ENCODE measurements around the gene SOD2.
"Not testable (repeated sequence)": the region's sequence is repeated elsewhere in the genome, so short reads cannot be mapped to it uniquely, and the experiment has no call there.

Gene SOD2

DNA sequence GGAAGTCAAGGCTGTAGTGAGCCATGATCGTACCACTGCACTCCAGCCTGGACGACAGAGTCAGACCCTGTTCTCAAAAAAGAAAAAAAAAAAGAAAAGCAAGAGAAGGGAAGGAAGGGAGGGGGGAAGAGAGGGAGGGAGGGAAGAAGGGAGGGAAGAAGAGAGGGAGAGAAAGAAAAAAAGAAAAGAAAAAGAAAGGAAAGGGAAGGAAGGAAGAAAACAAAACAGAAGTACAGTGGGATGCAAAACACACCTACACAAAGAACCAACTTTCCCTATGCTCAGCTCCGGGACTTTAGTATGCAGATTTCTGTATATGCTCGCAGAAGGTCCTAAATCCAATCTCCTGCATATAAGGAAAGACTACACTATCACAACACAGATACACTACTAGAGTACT is 31.7 kb upstream of the SOD2 start:
- DNase-seq (ENCODE audit: low spot score) = no peak
- peaks cover 24% of the 10 kb centered on the region for H3K4me1 Mint-ChIP-seq (ENCODE audit: low read depth)
- H3K27ac Mint-ChIP-seq = no peak overlapping the region
- H3K9me3 Mint-ChIP-seq = peaks cover 11% of the 10 kb centered on the region
- no peaks in the 10 kb centered on the region for H3K27me3 Mint-ChIP-seq (ENCODE audit: low read depth)
- peak overlapping the region; percentile 9 for H3K4me3 Mint-ChIP-seq
- peaks cover 43% of the 10 kb centered on the region for H3K36me3 Mint-ChIP-seq (ENCODE audit: low read depth)

- Mint-ChIP-seq H3K4me3 (no peak overlapping the region), H3K9me3 (peaks cover 11% of the 10 kb centered on the region), H3K27ac (peak overlapping the region; percentile 46), H3K27me3 (ENCODE audit: low read depth) (no peaks in the 10 kb centered on the region), H3K36me3 (ENCODE audit: low read depth) (peaks cover 29% of the 10 kb centered on the region), H3K4me1 (ENCODE audit: low read depth) (peaks cover 19% of the 10 kb centered on the region)
- no peak for DNase-seq (ENCODE audit: low spot score)
Measured at GRCh38 chr6:159723259-159723658, 30.2 kb upstream of the SOD2 start.

DNA sequence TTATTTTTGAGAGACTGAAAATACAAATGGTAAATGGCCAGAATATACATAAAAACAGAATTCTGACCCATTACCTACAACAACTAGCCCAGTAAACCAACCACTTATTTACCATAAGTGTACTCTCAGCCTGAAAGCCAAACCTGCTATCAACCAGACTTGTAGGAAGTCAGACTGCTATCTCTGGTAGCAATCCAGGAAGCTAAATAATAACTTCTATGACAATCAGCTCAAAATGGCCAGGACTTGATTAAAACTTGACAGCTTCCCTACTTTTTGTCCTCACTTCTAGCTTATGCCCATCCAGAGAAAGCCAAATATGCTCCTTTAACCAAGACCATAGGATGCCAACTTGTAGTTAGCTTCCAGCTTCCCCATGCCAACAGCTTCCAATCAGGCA is 29.6 kb upstream of the SOD2 start:
- peaks cover 19% of the 10 kb centered on the region for H3K4me1 Mint-ChIP-seq (ENCODE audit: low read depth)
- no peak for DNase-seq (ENCODE audit: low spot score)
- H3K27ac Mint-ChIP-seq = no peak overlapping the region
- H3K36me3 Mint-ChIP-seq (ENCODE audit: low read depth) = peaks cover 28% of the 10 kb centered on the region
- no peak overlapping the region for H3K4me3 Mint-ChIP-seq
- H3K27me3 Mint-ChIP-seq (ENCODE audit: low read depth) = no peaks in the 10 kb centered on the region
- H3K9me3 Mint-ChIP-seq = peaks cover 11% of the 10 kb centered on the region

DNA sequence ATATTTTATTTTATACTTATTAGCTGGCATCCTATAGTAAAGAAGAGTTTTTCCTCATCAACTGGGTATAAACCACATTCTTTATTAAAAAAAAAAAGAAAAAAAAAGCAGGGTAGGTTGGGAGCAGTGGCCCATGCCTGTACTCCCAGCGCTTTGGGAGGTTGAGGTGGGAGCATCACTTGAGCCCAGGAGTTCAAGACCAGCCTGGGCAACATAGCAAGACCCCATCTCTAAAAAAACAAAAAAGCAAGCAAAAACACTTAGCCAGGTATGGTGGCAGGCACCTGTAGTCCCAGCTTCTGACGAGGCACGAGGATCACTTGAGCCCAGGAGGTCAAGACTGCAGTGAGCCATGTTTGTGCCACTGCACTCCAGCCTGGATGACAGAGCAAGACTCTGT is 28.9 kb upstream of the SOD2 start:
- Mint-ChIP-seq H3K4me1 (ENCODE audit: low read depth) (peaks cover 19% of the 10 kb centered on the region), H3K36me3 (ENCODE audit: low read depth) (peaks cover 28% of the 10 kb centered on the region), H3K9me3 (peaks cover 11% of the 10 kb centered on the region)
- DNase-seq (ENCODE audit: low spot score); H3K27ac Mint-ChIP-seq; H3K4me3 Mint-ChIP-seq; H3K27me3 Mint-ChIP-seq (ENCODE audit: low read depth): not testable (repeated sequence)

- DNase-seq (ENCODE audit: low spot score) = no peak
- Mint-ChIP-seq H3K9me3 (peaks cover 11% of the 10 kb centered on the region), H3K27ac (no peak overlapping the region), H3K4me1 (ENCODE audit: low read depth) (peaks cover 11% of the 10 kb centered on the region), H3K27me3 (ENCODE audit: low read depth) (no peaks in the 10 kb centered on the region), H3K36me3 (ENCODE audit: low read depth) (peaks cover 23% of the 10 kb centered on the region), H3K4me3 (no peak overlapping the region)
Measured at GRCh38 chr6:159720708-159721107, 27.7 kb upstream of the SOD2 start.

- Mint-ChIP-seq H3K9me3 (peaks cover 11% of the 10 kb centered on the region), H3K27ac (no peak overlapping the region), H3K36me3 (ENCODE audit: low read depth) (peaks cover 23% of the 10 kb centered on the region), H3K4me3 (no peak overlapping the region), H3K4me1 (ENCODE audit: low read depth) (peaks cover 10% of the 10 kb centered on the region), H3K27me3 (ENCODE audit: low read depth) (no peaks in the 10 kb centered on the region)
- no peak for DNase-seq (ENCODE audit: low spot score)
Measured at GRCh38 chr6:159719287-159719686, 26.2 kb upstream of the SOD2 start.

DNA sequence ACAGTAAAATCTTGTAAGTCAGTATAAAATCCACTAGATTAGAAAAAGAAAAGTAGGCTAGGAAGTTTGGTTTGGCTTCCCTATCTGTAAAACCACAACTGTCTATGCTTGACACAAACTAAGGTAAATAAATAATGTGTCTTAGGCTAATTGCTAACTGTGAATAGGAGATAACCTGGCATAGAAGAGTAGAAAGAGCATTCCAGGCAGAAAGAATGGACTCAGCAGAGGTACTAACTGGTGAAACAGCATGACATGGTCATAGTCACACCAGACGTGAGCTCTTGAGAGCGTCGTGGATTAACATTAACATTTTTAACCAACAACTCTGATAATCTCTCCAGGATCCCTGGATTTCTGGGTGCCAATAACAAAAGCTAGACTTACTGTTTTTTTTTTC is 25.6 kb upstream of the SOD2 start:
- peaks cover 10% of the 10 kb centered on the region for H3K4me1 Mint-ChIP-seq (ENCODE audit: low read depth)
- DNase-seq (ENCODE audit: low spot score) = no peak
- peaks cover 17% of the 10 kb centered on the region for H3K36me3 Mint-ChIP-seq (ENCODE audit: low read depth)
- no peaks in the 10 kb centered on the region for H3K27me3 Mint-ChIP-seq (ENCODE audit: low read depth)
- H3K27ac Mint-ChIP-seq = no peak overlapping the region
- peaks cover 11% of the 10 kb centered on the region for H3K9me3 Mint-ChIP-seq
- H3K4me3 Mint-ChIP-seq = no peak overlapping the region

DNA sequence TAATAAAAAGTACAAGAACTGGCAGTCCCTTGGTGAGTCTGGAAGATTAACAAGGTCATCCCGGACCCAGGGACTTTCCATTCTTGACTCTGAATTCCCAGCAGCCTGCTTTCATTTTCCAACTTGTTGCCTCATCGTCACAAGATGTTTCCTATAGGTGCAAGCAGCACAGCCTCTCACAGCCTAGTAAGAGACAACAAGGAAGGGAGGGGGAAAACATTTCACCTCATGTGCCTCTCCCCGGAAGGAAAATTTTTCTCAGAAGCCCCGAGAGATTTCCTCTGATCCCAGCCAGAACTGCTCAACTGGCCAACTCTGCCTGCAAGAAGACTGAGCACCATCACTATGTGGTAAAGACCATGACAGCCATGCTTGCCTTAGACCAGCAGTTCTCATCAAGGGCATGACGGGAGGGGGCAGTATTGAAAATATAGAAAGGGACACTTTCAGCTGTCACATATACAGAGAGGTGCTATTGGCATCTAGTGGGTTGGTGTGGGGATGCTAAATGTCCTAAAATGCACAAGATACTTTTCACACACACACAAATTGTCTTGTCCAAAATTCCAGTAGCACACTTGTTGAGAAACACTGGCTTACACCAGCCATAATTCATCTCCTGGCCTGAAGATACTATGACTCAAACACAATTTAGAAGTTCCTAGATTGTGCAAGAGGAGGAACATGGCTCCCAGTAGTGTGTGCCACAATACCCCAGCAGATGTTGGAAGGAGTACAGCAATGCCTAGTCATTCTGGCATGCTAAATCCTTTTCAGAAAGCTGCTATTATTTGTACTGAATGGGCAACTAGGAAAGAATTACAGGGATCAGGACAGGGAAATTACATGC is 23.4 kb upstream of the SOD2 start:
- Mint-ChIP-seq H3K27ac (no peak overlapping the region), H3K4me3 (no peak overlapping the region), H3K27me3 (ENCODE audit: low read depth) (no peaks in the 10 kb centered on the region), H3K36me3 (ENCODE audit: low read depth) (peaks cover 1% of the 10 kb centered on the region), H3K4me1 (ENCODE audit: low read depth) (peaks cover 9% of the 10 kb centered on the region), H3K9me3 (no peaks in the 10 kb centered on the region)
- no peak for DNase-seq (ENCODE audit: low spot score)

DNA sequence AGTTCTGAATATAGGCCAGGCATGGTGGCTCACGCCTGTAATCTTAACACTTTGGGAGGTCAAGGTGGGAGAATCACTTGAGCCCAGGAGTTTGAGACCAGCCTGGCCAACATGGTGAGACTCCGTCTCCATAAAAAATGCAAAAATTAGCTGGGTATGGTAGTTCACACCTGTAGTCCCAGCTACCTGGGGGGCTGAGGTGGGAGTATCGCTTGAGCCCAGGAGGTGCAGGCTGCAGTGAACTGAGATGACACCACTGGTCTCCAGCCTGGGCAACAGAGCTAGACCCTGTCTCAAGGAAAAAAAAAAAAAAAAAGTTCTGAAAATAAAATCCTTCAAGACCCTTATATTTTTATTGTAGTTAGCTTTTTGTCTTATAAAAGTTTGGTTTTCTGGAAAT is 22.6 kb upstream of the SOD2 start:
- no peaks in the 10 kb centered on the region for H3K27me3 Mint-ChIP-seq (ENCODE audit: low read depth)
- H3K9me3 Mint-ChIP-seq = no peaks in the 10 kb centered on the region
- H3K27ac Mint-ChIP-seq = no peak overlapping the region
- DNase-seq (ENCODE audit: low spot score) = no peak
- peaks cover 9% of the 10 kb centered on the region for H3K4me1 Mint-ChIP-seq (ENCODE audit: low read depth)
- H3K4me3 Mint-ChIP-seq = no peak overlapping the region
- peaks cover 1% of the 10 kb centered on the region for H3K36me3 Mint-ChIP-seq (ENCODE audit: low read depth)

- no peaks in the 10 kb centered on the region for H3K9me3 Mint-ChIP-seq
- no peak overlapping the region for H3K4me3 Mint-ChIP-seq
- H3K27ac Mint-ChIP-seq = no peak overlapping the region
- H3K4me1 Mint-ChIP-seq (ENCODE audit: low read depth) = peaks cover 9% of the 10 kb centered on the region
- no peak for DNase-seq (ENCODE audit: low spot score)
- H3K36me3 Mint-ChIP-seq (ENCODE audit: low read depth) = peaks cover 1% of the 10 kb centered on the region
- no peaks in the 10 kb centered on the region for H3K27me3 Mint-ChIP-seq (ENCODE audit: low read depth)
Measured at GRCh38 chr6:159715166-159715565, 22.1 kb upstream of the SOD2 start.

- Mint-ChIP-seq H3K27me3 (ENCODE audit: low read depth) (peaks cover under 1% of the 10 kb centered on the region), H3K4me1 (ENCODE audit: low read depth) (peaks cover 9% of the 10 kb centered on the region), H3K4me3 (no peak overlapping the region), H3K36me3 (ENCODE audit: low read depth) (peaks cover 1% of the 10 kb centered on the region), H3K9me3 (peaks cover 5% of the 10 kb centered on the region), H3K27ac (no peak overlapping the region)
- no peak for DNase-seq (ENCODE audit: low spot score)
Measured at GRCh38 chr6:159714404-159714803, 21.4 kb upstream of the SOD2 start.

- Mint-ChIP-seq H3K27me3 (ENCODE audit: low read depth) (peaks cover 2% of the 10 kb centered on the region), H3K36me3 (ENCODE audit: low read depth) (peaks cover 1% of the 10 kb centered on the region), H3K9me3 (peaks cover 7% of the 10 kb centered on the region), H3K4me3 (no peak overlapping the region), H3K27ac (no peak overlapping the region), H3K4me1 (ENCODE audit: low read depth) (peaks cover 9% of the 10 kb centered on the region)
- no peak for DNase-seq (ENCODE audit: low spot score)
Measured at GRCh38 chr6:159713984-159714383, 20.9 kb upstream of the SOD2 start.

GRCh38 chr6:159712389-159712788 is 19.3 kb upstream of the SOD2 start:
- H3K27me3 Mint-ChIP-seq (ENCODE audit: low read depth); H3K27ac Mint-ChIP-seq; H3K36me3 Mint-ChIP-seq (ENCODE audit: low read depth); DNase-seq (ENCODE audit: low spot score); H3K4me3 Mint-ChIP-seq; H3K9me3 Mint-ChIP-seq; H3K4me1 Mint-ChIP-seq (ENCODE audit: low read depth): not testable (repeated sequence)

DNA sequence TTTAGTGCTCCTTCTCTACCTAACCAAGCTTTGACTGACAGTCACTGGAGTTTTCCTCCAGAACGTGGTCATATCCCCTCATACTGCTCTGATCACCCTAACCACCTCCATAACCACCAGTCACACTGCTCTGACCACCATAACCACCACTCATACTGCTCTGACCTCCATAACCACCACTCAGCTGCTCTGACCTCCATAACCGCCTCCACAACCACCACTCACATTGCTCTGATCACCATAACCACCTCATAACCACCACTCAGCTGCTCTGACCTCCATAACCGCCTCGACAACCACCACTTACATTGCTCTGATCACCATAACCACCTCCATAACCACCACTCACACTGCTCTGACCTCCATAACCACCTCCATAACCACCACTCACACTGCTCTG is 17.6 kb upstream of the SOD2 start:
- H3K4me1 Mint-ChIP-seq (ENCODE audit: low read depth); H3K36me3 Mint-ChIP-seq (ENCODE audit: low read depth); H3K4me3 Mint-ChIP-seq; H3K9me3 Mint-ChIP-seq; H3K27ac Mint-ChIP-seq; DNase-seq (ENCODE audit: low spot score): not testable (repeated sequence)
- peaks cover 12% of the 10 kb centered on the region for H3K27me3 Mint-ChIP-seq (ENCODE audit: low read depth)
